Ovary (tissue), 9 donors: ENCODE measurements around the gene NAAA. TPM values are rescaled to one million over a fixed set of nuclear protein-coding genes. Genes with fewer than 3 reads are reported as not detected.

Experiments
- DNase-seq, 5 donors: peaks; one replicate each; pipeline ENCODE4 v3.0.0-alpha.2; 2019 to 2020
- H3K27ac ChIP-seq, 2 donors: fragments of 200-600 bp; one replicate each; pipeline versions ENCODE4 v1.5.1 to v1.8.0; 2019 to 2022
- H3K27me3 ChIP-seq: fragments of 200-600 bp; one replicate; pipeline ENCODE4 v1.8.0; 2022
- H3K36me3 ChIP-seq: fragments of 200-600 bp; sonication (generic); one replicate; pipeline ENCODE4 v1.5.1; 2019
- H3K4me1 ChIP-seq: one replicate; pipeline ENCODE4 v1.8.1; 2013; ENCODE audit warnings: mild to moderate bottlenecking, moderate library complexity; ENCODE audit not compliant: insufficient read depth
- H3K4me3 ChIP-seq: fragments of 200-600 bp; sonication (generic); one replicate; pipeline ENCODE4 v1.5.1; 2017
- H3K9me3 ChIP-seq, 2 donors: fragments of 200-600 bp in 1 of 2; sonication (generic) in 1 of 2; one replicate each; pipeline versions ENCODE4 v1.5.1 to v1.8.1; 2013 to 2019; ENCODE audit warnings: mild to moderate bottlenecking in 1 of 2, moderate library complexity in 1 of 2
- CTCF ChIP-seq, 3 donors: fragments of 450-650 bp in 2 of 3; fragments of 200-600 bp in 1 of 3; IDR thresholded peaks; one replicate each; pipeline versions ENCODE4 v1.5.1 to v1.8.0; 2016 to 2022; ENCODE audit warnings: antibody characterized with exemption in 3 of 3, mild to moderate bottlenecking in 1 of 3
- EP300 ChIP-seq: sonication (generic); formaldehyde crosslinking; IDR thresholded peaks from one replicate; pipeline ENCODE4 v1.6.1; 2017; ENCODE audit warnings: antibody characterized with exemption
- POLR2A ChIP-seq: fragments of 450-650 bp; IDR thresholded peaks from one replicate; pipeline ENCODE4 v1.6.1; 2017; ENCODE audit warnings: antibody characterized with exemption, mild to moderate bottlenecking, moderate library complexity
- WGBS, 3 donors: extraction: QIAGEN DNeasy Blood & Tissue Kit in 1 of 3; methylation state at CpG; one replicate each; pipeline versions ENCODE4 v1.1.5 to v1.1.7; 2013 to 2017; 5-methylcytosine and 5-hydroxymethylcytosine counted together
- intact Hi-C, 4 donors: fragments of 100-400 bp; cut with DNase I; formaldehyde crosslinking; loops; one replicate each; pipeline versions ENCODE4 v1.11.0 to v1.15.1; 2022 to 2023
- polyA plus RNA-seq, 2 donors: library from polyadenylated mRNA; stranded (reverse); fragments of 200-250 nt in 1 of 2; fragments of 350-450 nt in 1 of 2; fragmentation: Illumina TruSeq in 1 of 2; extraction: RNeasy Lipid Tissue Mini Kit (QIAGEN cat#74804) in 1 of 2; gene quantifications; one replicate each; pipeline ENCODE4 v1.2.3, GENCODE V29; 2013 to 2014
- total RNA-seq, 7 donors: library from RNA; depleted of rRNA in 2 of 7; stranded (reverse); fragments of >200 nt in 2 of 7; fragmentation: NEBNext Ultra II Directional in 3 of 7; extraction: Animal tissue kit (Norgen Biotek cat#: 25700) in 3 of 7; gene quantifications; one replicate each; pipeline versions ENCODE4 v1.1.0 to v1.2.4, GENCODE V29; 2016 to 2023
- donor health status: DM: no; HTN: no; CAD: no; lungs with moderate emphysema.
- donor health status: DM: no; HTN: no; CAD: no.
- donor health status: Bipolar disorder and iron deficiency.
- donor health status: DM: yes; HTN: yes; CAD: no.
- donor health status: DM: no; HTN: no; CAD: no.
- donor health status: DM: yes; HTN: yes; CAD: no.

The NAAA gene
- total and polyA plus RNA-seq, 9 donors, result 6.2 to 46.7 (median 14.1) TPM

- intact Hi-C loops, result no loop called here
- Histone ChIP-seq H3K27ac (no peak overlapping the region), H3K27me3 (no peaks in the 10 kb centered on the region), H3K9me3 (no peaks in the 10 kb centered on the region), H3K4me3 (no peak overlapping the region), H3K36me3 (no peaks in the 10 kb centered on the region), H3K4me1 (no peaks in the 10 kb centered on the region)
- no peak for DNase-seq
- WGBS, 3 donors, result 31 to 62% (median 52%) methylated on average over 2 of the region's 2 CpGs
- no peak for TF ChIP-seq POLR2A
- no peak for TF ChIP-seq EP300
These were observed 12.7 kb upstream of the NAAA start for GRCh38 chr4:75953509-75953908.

- intact Hi-C loops, result no loop called here
- H3K36me3 ChIP-seq, result no peaks in the 10 kb centered on the region
- TF ChIP-seq POLR2A (no peak), EP300 (no peak), CTCF (IDR thresholded peaks at IDR 0.05) (no peak)
- no peak overlapping the region for H3K4me3 ChIP-seq
- H3K9me3 ChIP-seq, result no peaks in the 10 kb centered on the region
- no peak overlapping the region for H3K27ac ChIP-seq
- DNase-seq, result no peak
- no peaks in the 10 kb centered on the region for H3K27me3 ChIP-seq
- no peaks in the 10 kb centered on the region for H3K4me1 ChIP-seq
- WGBS, 3 donors, result 29 to 57% (median 41%) methylated on average over 3 of the region's 3 CpGs
These were observed 9.5 kb upstream of the NAAA start for GRCh38 chr4:75950213-75950815.

- intact Hi-C loops, result no loop called here
- Histone ChIP-seq H3K27me3 (no peaks in the 10 kb centered on the region), H3K27ac (no peak overlapping the region), H3K9me3 (no peaks in the 10 kb centered on the region), H3K4me3 (no peak overlapping the region), H3K4me1 (no peaks in the 10 kb centered on the region), H3K36me3 (no peaks in the 10 kb centered on the region)
- DNase-seq, result no peak
- TF ChIP-seq CTCF (IDR thresholded peaks at IDR 0.05) (no peak), EP300 (no peak), POLR2A (no peak)
- WGBS, 3 donors, result 65 to 82% (median 78%) methylated on average over 5 of the region's 5 CpGs
These were observed 8.1 kb upstream of the NAAA start for GRCh38 chr4:75948822-75949444.

- WGBS, 3 donors, result 0% methylated on average over 60 to 67 of the region's 67 CpGs
- H3K9me3 ChIP-seq, result no peaks in the 10 kb centered on the region
- H3K27ac ChIP-seq, result no peak overlapping the region
- H3K4me3 ChIP-seq, result peak overlapping the region; percentile 68
- peak; percentile 42 to 60 (median 55) for DNase-seq
- TF ChIP-seq POLR2A (no peak), EP300 (no peak), CTCF (IDR thresholded peaks at IDR 0.05) (no peak)
- intact Hi-C loops, result no loop called here
- H3K36me3 ChIP-seq, result no peaks in the 10 kb centered on the region
- peaks cover 3% of the 10 kb centered on the region for H3K4me1 ChIP-seq
- H3K27me3 ChIP-seq, result no peaks in the 10 kb centered on the region
These were observed 722 bp downstream of the NAAA start for GRCh38 chr4:75939890-75940691.

- H3K9me3 ChIP-seq, result no peaks in the 10 kb centered on the region
- TF ChIP-seq POLR2A, result no peak
- no peak for TF ChIP-seq CTCF (IDR thresholded peaks at IDR 0.05)
- TF ChIP-seq EP300, result no peak
- 96 to 100% (median 96%) methylated on average over 1 of the region's 1 CpG for WGBS, 3 donors
These were observed 5.2 kb downstream of the NAAA start for GRCh38 chr4:75935628-75936027.

More at GRCh38 chr4:75935628-75936027, 5.2 kb downstream of the NAAA start:
- no peaks in the 10 kb centered on the region for H3K4me1 ChIP-seq
- H3K4me3 ChIP-seq, result no peak overlapping the region
- H3K27ac ChIP-seq, result no peak overlapping the region
- H3K36me3 ChIP-seq, result no peaks in the 10 kb centered on the region
- intact Hi-C loops, result no loop called here
- H3K27me3 ChIP-seq, result no peaks in the 10 kb centered on the region
- DNase-seq, result no peak
